CD14-positive monocyte (primary cell): ENCODE measurements around the gene NRF1. TPM values are rescaled to one million over a fixed set of nuclear protein-coding genes. Genes with fewer than 3 reads are reported as not detected.

Source experiments
- DNase-seq, 3 donors: peaks; one replicate each; pipeline ENCODE4 v3.0.0-alpha.2; 2011 to 2022
- H2AFZ ChIP-seq: 2 replicates; pipeline ENCODE4 v1.6.0; 2012; ENCODE audit warnings: mild to moderate bottlenecking, low read depth, low read length, inconsistent platforms; ENCODE audit not compliant: insufficient read depth, poor library complexity, severe bottlenecking
- H3K27ac ChIP-seq, 2 donors: 1 replicate in 1 of 2; 2 replicates in 1 of 2; pipeline ENCODE4 v1.5.1; 2012 to 2013; ENCODE audit warnings: low read length in 2 of 2, control low read depth in 1 of 2, inconsistent platforms in 1 of 2, low read depth in 1 of 2, mild to moderate bottlenecking in 1 of 2
- H3K27me3 ChIP-seq, 2 donors: one replicate each; pipeline versions ENCODE4 v1.6.0 to v1.6.1; 2011 to 2013; ENCODE audit warnings: low read length in 2 of 2; ENCODE audit not compliant: control insufficient read depth in 2 of 2, insufficient read depth in 2 of 2
- H3K36me3 ChIP-seq, 2 donors: replicated peaks in 1 of 2; 1 replicate in 1 of 2; 2 replicates in 1 of 2; pipeline versions ENCODE4 v1.5.1 to v1.6.1; 2012 to 2013; ENCODE audit warnings: low read length in 2 of 2, control low read depth in 1 of 2, inconsistent platforms in 1 of 2, mild to moderate bottlenecking in 1 of 2; ENCODE audit not compliant: insufficient read depth in 2 of 2, control insufficient read depth in 1 of 2
- H3K4me1 ChIP-seq, 2 donors: 1 replicate in 1 of 2; 2 replicates in 1 of 2; pipeline versions ENCODE4 v1.5.1 to v1.6.1; 2012 to 2013; ENCODE audit warnings: low read length in 2 of 2, control low read depth in 1 of 2, inconsistent platforms in 1 of 2, mild to moderate bottlenecking in 1 of 2, moderate library complexity in 1 of 2; ENCODE audit not compliant: insufficient read depth in 2 of 2, control insufficient read depth in 1 of 2
- H3K4me2 ChIP-seq: replicated peaks from 2 replicates; pipeline ENCODE3; 2012; ENCODE audit warnings: low read length, moderate library complexity, mild to moderate bottlenecking; ENCODE audit not compliant: poor library complexity, severe bottlenecking; ENCODE audit errors: extremely low read depth
- H3K4me3 ChIP-seq, 3 experiments: fragments of 200-600 bp in 1 of 3; sonication (generic) in 1 of 3; replicated peaks in 1 of 3; 1 replicate in 2 of 3; 2 replicates in 1 of 3; pipeline ENCODE4 v1.5.1; 2011 to 2013; ENCODE audit warnings: low read length in 3 of 3, mild to moderate bottlenecking in 3 of 3, control low read depth in 2 of 3, low read depth in 2 of 3, inconsistent platforms in 1 of 3, moderate library complexity in 1 of 3
- H3K79me2 ChIP-seq: 2 replicates; pipeline ENCODE4 v1.6.0; 2012; ENCODE audit warnings: mild to moderate bottlenecking, control low read depth, inconsistent platforms, low read length, moderate library complexity; ENCODE audit not compliant: insufficient read depth
- H3K9ac ChIP-seq: 2 replicates; pipeline ENCODE4 v1.6.0; 2017; ENCODE audit warnings: low read length, mild to moderate bottlenecking; ENCODE audit not compliant: insufficient read depth, poor library complexity, severe bottlenecking
- H3K9me3 ChIP-seq, 2 donors: replicated peaks in 1 of 2; 1 replicate in 1 of 2; 2 replicates in 1 of 2; pipeline versions ENCODE4 v1.5.1 to v1.6.1; 2012 to 2013; ENCODE audit warnings: low read length in 2 of 2, control low read depth in 1 of 2; ENCODE audit not compliant: control insufficient read depth in 1 of 2, insufficient read depth in 1 of 2
- H4K20me1 ChIP-seq: 2 replicates; pipeline ENCODE4 v1.6.0; 2012; ENCODE audit warnings: mild to moderate bottlenecking, low read length, control low read depth, moderate library complexity; ENCODE audit not compliant: insufficient read depth
- H3K27ac Mint-ChIP-seq, 7 donors: one replicate each; pipeline ENCODE4 v1.8.0; 2020; ENCODE audit warnings: mild to moderate bottlenecking in 7 of 7, mixed read lengths in 7 of 7, moderate library complexity in 6 of 7, inconsistent platforms in 2 of 7
- H3K27me3 Mint-ChIP-seq, 3 donors: one replicate each; pipeline ENCODE4 v1.8.0; 2021 to 2022; ENCODE audit warnings: low read depth in 3 of 3, mild to moderate bottlenecking in 3 of 3, mixed read lengths in 3 of 3, moderate library complexity in 3 of 3, inconsistent platforms in 1 of 3
- H3K36me3 Mint-ChIP-seq, 2 donors: one replicate each; pipeline ENCODE4 v1.8.0; 2020; ENCODE audit warnings: mixed read lengths in 2 of 2, inconsistent platforms in 1 of 2, mild to moderate bottlenecking in 1 of 2
- H3K4me1 Mint-ChIP-seq: one replicate; pipeline ENCODE4 v1.8.0; 2020; ENCODE audit warnings: mild to moderate bottlenecking, mixed read lengths
- H3K4me3 Mint-ChIP-seq, 2 donors: one replicate each; pipeline ENCODE4 v1.8.0; 2020; ENCODE audit warnings: mild to moderate bottlenecking in 2 of 2, mixed read lengths in 2 of 2, moderate library complexity in 1 of 2
- H3K9me3 Mint-ChIP-seq, 7 donors: one replicate each; pipeline ENCODE4 v1.8.0; 2020 to 2022; ENCODE audit warnings: mixed read lengths in 7 of 7, mild to moderate bottlenecking in 6 of 7, moderate library complexity in 6 of 7, inconsistent platforms in 2 of 7
- WGBS: methylation state at CpG from one replicate; pipeline ENCODE4 v1.1.5; 2013; ENCODE audit warnings: missing lambda C conversion rate; ENCODE audit not compliant: insufficient coverage; 5-methylcytosine and 5-hydroxymethylcytosine counted together
- intact Hi-C, 2 donors: fragments of 100-400 bp; cut with micrococcal nuclease; formaldehyde crosslinking; loops; one replicate each; pipeline versions ENCODE4 v1.15.0 to v1.15.1; 2023
- polyA plus RNA-seq, 3 donors: library from polyadenylated mRNA; depleted of rRNA in 1 of 3; unstranded in 2 of 3; stranded (reverse) in 1 of 3; fragments of 300-500 nt in 2 of 3; fragments of >200 nt in 1 of 3; fragmentation: Illumina TruSeq in 2 of 3; gene quantifications; 1 replicate in 2 of 3; 2 replicates in 1 of 3; pipeline ENCODE4 v1.2.3, GENCODE V29; 2012 to 2021
- TF ChIP-seq, protein P1 (sequence below): fragments of 200-600 bp; IDR thresholded peaks from one replicate; pipeline ENCODE4 v1.8.0; 2022; ENCODE audit warnings: antibody characterized with exemption, mild to moderate bottlenecking

The NRF1 gene
- polyA plus RNA-seq, 3 donors, result 5.1 to 14.0 (median 7.7) TPM

- H3K27me3 Mint-ChIP-seq, result peaks cover 80 to 99% (median 89%) of the 10 kb centered on the region in 3 donors
- no peak overlapping the region for H3K27ac ChIP-seq
- no peak for DNase-seq
Observed at GRCh38 chr7:129785685-129786514, 174.4 kb downstream of the NRF1 start.

DNA sequence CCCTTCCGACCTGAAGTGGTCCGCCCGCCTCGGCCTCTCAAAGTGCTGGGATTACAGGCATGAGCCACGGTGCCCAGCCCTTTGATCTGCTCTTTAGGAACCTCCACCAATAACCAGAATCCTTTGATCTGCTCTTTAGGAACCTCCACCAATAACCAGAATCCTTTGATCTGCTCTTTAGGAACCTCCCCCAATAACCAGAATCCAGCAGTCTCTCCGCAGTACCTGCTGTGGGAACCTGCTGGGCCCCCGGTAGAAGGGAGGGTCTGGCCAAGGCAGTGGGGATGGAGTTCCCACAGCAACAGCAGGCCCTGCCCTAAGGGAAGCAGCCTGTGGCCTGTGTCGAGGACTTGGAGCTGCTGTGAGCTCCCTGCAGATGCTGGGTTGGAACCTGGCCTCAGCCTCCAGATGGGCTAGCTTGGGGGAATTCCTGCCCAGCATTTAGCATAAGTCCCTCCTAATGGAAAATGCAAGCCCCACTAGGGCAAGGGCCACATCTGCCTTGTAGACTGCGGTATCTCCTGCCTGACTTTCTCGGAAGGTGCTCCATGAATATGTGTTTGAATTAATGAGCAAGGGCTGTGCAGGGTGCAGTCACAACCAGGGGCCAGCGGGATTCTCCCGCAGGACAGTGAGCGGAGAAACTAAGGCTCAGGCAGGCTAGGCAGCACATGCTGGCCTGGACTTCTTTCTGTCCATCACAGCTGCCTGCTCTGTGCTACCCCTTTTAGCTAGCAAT is 175.5 kb downstream of the NRF1 start:
- no peak overlapping the region for H2AFZ ChIP-seq
- Mint-ChIP-seq H3K4me1 (peaks cover 38% of the 10 kb centered on the region), H3K9me3 (peaks cover 0 to 37% (median 20%) of the 10 kb centered on the region in 7 donors), H3K36me3 (peaks cover 5 to 10% of the 10 kb centered on the region in 2 donors), H3K27me3 (peaks cover 73 to 98% (median 80%) of the 10 kb centered on the region in 3 donors), H3K27ac (no peak overlapping the region), H3K4me3 (peak overlapping the region in 1 of 2 donors; percentile 74)
- no peaks in the 10 kb centered on the region for H3K36me3 ChIP-seq
- peaks cover 5% of the 10 kb centered on the region for H4K20me1 ChIP-seq
- no peaks in the 10 kb centered on the region for H3K79me2 ChIP-seq
- H3K9ac ChIP-seq, result no peak overlapping the region
- intact Hi-C loops, result no loop called here
- DNase-seq, result no peak
- H3K27me3 ChIP-seq, result peaks cover 50 to 83% of the 10 kb centered on the region in 2 donors
- H3K4me1 ChIP-seq, result peaks cover 36 to 38% of the 10 kb centered on the region in 2 donors
- H3K27ac ChIP-seq, result no peak overlapping the region
- 50% methylated on average over 12 of the region's 13 CpGs for WGBS
- H3K4me2 ChIP-seq, result no peak overlapping the region
- no peak overlapping the region for H3K4me3 ChIP-seq
- TF ChIP-seq, protein P1, sequence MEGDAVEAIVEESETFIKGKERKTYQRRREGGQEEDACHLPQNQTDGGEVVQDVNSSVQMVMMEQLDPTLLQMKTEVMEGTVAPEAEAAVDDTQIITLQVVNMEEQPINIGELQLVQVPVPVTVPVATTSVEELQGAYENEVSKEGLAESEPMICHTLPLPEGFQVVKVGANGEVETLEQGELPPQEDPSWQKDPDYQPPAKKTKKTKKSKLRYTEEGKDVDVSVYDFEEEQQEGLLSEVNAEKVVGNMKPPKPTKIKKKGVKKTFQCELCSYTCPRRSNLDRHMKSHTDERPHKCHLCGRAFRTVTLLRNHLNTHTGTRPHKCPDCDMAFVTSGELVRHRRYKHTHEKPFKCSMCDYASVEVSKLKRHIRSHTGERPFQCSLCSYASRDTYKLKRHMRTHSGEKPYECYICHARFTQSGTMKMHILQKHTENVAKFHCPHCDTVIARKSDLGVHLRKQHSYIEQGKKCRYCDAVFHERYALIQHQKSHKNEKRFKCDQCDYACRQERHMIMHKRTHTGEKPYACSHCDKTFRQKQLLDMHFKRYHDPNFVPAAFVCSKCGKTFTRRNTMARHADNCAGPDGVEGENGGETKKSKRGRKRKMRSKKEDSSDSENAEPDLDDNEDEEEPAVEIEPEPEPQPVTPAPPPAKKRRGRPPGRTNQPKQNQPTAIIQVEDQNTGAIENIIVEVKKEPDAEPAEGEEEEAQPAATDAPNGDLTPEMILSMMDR, result no peak
- H3K9me3 ChIP-seq, result peaks cover 0 to 23% of the 10 kb centered on the region in 2 donors

More at GRCh38 chr7:129785685-129786514, 174.4 kb downstream of the NRF1 start:
- H3K36me3 Mint-ChIP-seq, result peaks cover 9 to 14% of the 10 kb centered on the region in 2 donors
- intact Hi-C loops, result no loop called here
- Histone ChIP-seq H3K4me2 (peak overlapping the region; percentile 73), H3K9ac (no peak overlapping the region), H2AFZ (peak overlapping the region; percentile 48), H3K4me3 (peak overlapping the region in 1 of 3 experiments; percentile 69), H3K4me1 (peaks cover 47 to 49% of the 10 kb centered on the region in 2 donors), H4K20me1 (peaks cover 5% of the 10 kb centered on the region), H3K79me2 (no peaks in the 10 kb centered on the region), H3K9me3 (peaks cover 0 to 30% of the 10 kb centered on the region in 2 donors), H3K27me3 (peaks cover 60 to 90% of the 10 kb centered on the region in 2 donors), H3K36me3 (no peaks in the 10 kb centered on the region)
- H3K4me3 Mint-ChIP-seq, result peak overlapping the region; percentile 61 to 91
- peaks cover 0 to 44% (median 26%) of the 10 kb centered on the region in 7 donors for H3K9me3 Mint-ChIP-seq
- peaks cover 48% of the 10 kb centered on the region for H3K4me1 Mint-ChIP-seq
- TF ChIP-seq, protein P1, result no peak
- H3K27ac Mint-ChIP-seq, result no peak overlapping the region
- WGBS, result 3% methylated on average over 36 of the region's 44 CpGs
